A673 (cell line): ENCODE results near the gene TNRC6C. TPM values are rescaled to one million over a fixed set of nuclear protein-coding genes. Genes with fewer than 3 reads are reported as not detected.
A peak's percentile ranks its signal among the peaks of the same experiment; 100 is the strongest.

Experiments
- BruUV-seq: library from RNA; stranded (reverse); fragments of 400-500 nt; replicated peaks from 2 replicates; lab custom pipeline; 2021; lab: Mats Ljungman, UMichigan
- CTCF ChIA-PET: fragments of 300-600 bp; sonication (Branson Sonifier 250); formaldehyde crosslinking; loops from one replicate; lab custom pipeline; 2022; ENCODE audit warnings: antibody characterized with exemption; lab: Charles Lee
- POLR2A ChIA-PET: fragments of 300-600 bp; sonication (Branson Sonifier 250); formaldehyde crosslinking; loops from one replicate; lab custom pipeline; 2022; ENCODE audit warnings: antibody characterized with exemption; ENCODE audit not compliant: low non-redundant PET; lab: Charles Lee
- DNase-seq: peaks from one replicate; pipeline ENCODE4 v3.0.0-alpha.2; 2015; ENCODE audit warnings: low spot score
- H3K27ac ChIP-seq: fragments of 200-600 bp; sonication (generic); 2 replicates; pipeline ENCODE4 v1.5.1; 2016; ENCODE audit warnings: mixed run types, low read depth, mild to moderate bottlenecking, mixed read lengths, antibody characterized with exemption, low read length; ENCODE audit not compliant: poor library complexity, severe bottlenecking
- H3K27me3 ChIP-seq: fragments of 200-600 bp; sonication (generic); replicated peaks from 2 replicates; pipeline ENCODE4 v1.6.1; 2017; ENCODE audit warnings: mixed run types, low read depth, mild to moderate bottlenecking, mixed read lengths, antibody characterized with exemption, low read length; ENCODE audit not compliant: insufficient read depth, poor library complexity
- H3K36me3 ChIP-seq: fragments of 200-600 bp; sonication (generic); 2 replicates; pipeline ENCODE4 v1.6.1; 2016; ENCODE audit warnings: mixed run types, mild to moderate bottlenecking, mixed read lengths, antibody characterized with exemption, low read length; ENCODE audit not compliant: insufficient read depth, poor library complexity, severe bottlenecking
- H3K4me1 ChIP-seq: fragments of 200-600 bp; sonication (generic); 2 replicates; pipeline ENCODE4 v1.6.1; 2017; ENCODE audit warnings: mixed run types, mild to moderate bottlenecking, mixed read lengths, antibody characterized with exemption, low read length; ENCODE audit not compliant: insufficient read depth, poor library complexity, severe bottlenecking
- H3K4me3 ChIP-seq: fragments of 200-600 bp; sonication (generic); 2 replicates; pipeline ENCODE4 v1.5.1; 2016; ENCODE audit warnings: low read depth, mixed run types, mild to moderate bottlenecking, mixed read lengths, low read length; ENCODE audit not compliant: poor library complexity, severe bottlenecking
- H3K9me3 ChIP-seq: fragments of 200-600 bp; sonication (generic); 2 replicates; pipeline ENCODE4 v1.6.1; 2016; ENCODE audit warnings: mixed run types, low read depth, mild to moderate bottlenecking, mixed read lengths, antibody characterized with exemption, low read length; ENCODE audit not compliant: poor library complexity, severe bottlenecking
- CTCF ChIP-seq: fragments of 300-800, 200-600 bp; sonication (generic); conservative IDR thresholded peaks from 2 replicates; pipeline ENCODE4 v1.5.1; 2017; ENCODE audit warnings: low read depth, mild to moderate bottlenecking, antibody characterized with exemption, low read length, moderate library complexity, mixed read lengths
- EZH2 ChIP-seq: fragments of 200-600 bp; sonication (generic); IDR thresholded peaks from 2 replicates; pipeline ENCODE4 v1.6.1; 2017; ENCODE audit warnings: borderline replicate concordance, low read depth, mild to moderate bottlenecking, mixed read lengths, antibody characterized with exemption, low read length; ENCODE audit not compliant: poor library complexity, severe bottlenecking
- intact Hi-C: fragments of 100-400 bp; cut with micrococcal nuclease; formaldehyde crosslinking; loops from one replicate; pipeline ENCODE4 v1.10.0; 2022; ENCODE audit not compliant: unreplicated experiment
- total RNA-seq: library from RNA; stranded (reverse); gene quantifications from 2 replicates; pipeline ENCODE4 v1.2.3, GENCODE V29; 2021

The TNRC6C gene
- total RNA-seq, 1 experiment from 2014 or later: 26.7 TPM

GRCh38 chr17:78041386-78042179 lies 83.1 kb downstream of the TNRC6C start:
- CTCF ChIA-PET: interaction anchor here (0.6 to 1.8 kb wide), 6 partner anchors 18 to 612 kb away, joined by 3 to 6 read pairs (median 4); no protein-coding TSS in a partner anchor
- Histone ChIP-seq H3K36me3 (no peaks in the 10 kb centered on the region), H3K4me1 (peaks cover 21% of the 10 kb centered on the region), H3K4me3 (peak overlapping the region; percentile 61), H3K27me3 (no peaks in the 10 kb centered on the region), H3K27ac (peak overlapping the region; percentile 93), H3K9me3 (no peaks in the 10 kb centered on the region)
- POLR2A ChIA-PET: no interaction called here
- intact Hi-C loops: no loop called here
- TF ChIP-seq EZH2 (no peak), CTCF (no peak)
- DNase-seq: peak; percentile 36
- BruUV-seq: TSS peak; percentile 56

- no peak for DNase-seq
- POLR2A ChIA-PET: no interaction called here
- no peaks in the 10 kb centered on the region for H3K27me3 ChIP-seq
- intact Hi-C loops: no loop called here
- CTCF ChIA-PET: interaction anchor here (0.6 to 0.7 kb wide), 2 partner anchors 11 to 414 kb away, joined by 3 to 4 read pairs; no protein-coding TSS in a partner anchor
- H3K4me1 ChIP-seq: peaks cover 21% of the 10 kb centered on the region
- no peak overlapping the region for H3K4me3 ChIP-seq
- no peaks in the 10 kb centered on the region for H3K9me3 ChIP-seq
- no peak for TF ChIP-seq CTCF
- TF ChIP-seq EZH2: no peak
- no TSS peak for BruUV-seq
- no peaks in the 10 kb centered on the region for H3K36me3 ChIP-seq
- no peak overlapping the region for H3K27ac ChIP-seq
Measured at GRCh38 chr17:78042542-78042941, 84.0 kb downstream of the TNRC6C start.

GRCh38 chr17:78043031-78043430 lies 84.5 kb downstream of the TNRC6C start:
- POLR2A ChIA-PET: no interaction called here
- intact Hi-C loops: no loop called here
- BruUV-seq: no TSS peak
- no peak overlapping the region for H3K4me3 ChIP-seq
- H3K36me3 ChIP-seq: no peaks in the 10 kb centered on the region
- peaks cover 24% of the 10 kb centered on the region for H3K4me1 ChIP-seq
- CTCF ChIA-PET: interaction anchor here (0.7 kb wide), 1 partner anchor 12 kb away, joined by 4 read pairs; no protein-coding TSS in a partner anchor
- no peaks in the 10 kb centered on the region for H3K27me3 ChIP-seq
- TF ChIP-seq EZH2: no peak
- H3K27ac ChIP-seq: no peak overlapping the region
- DNase-seq: no peak
- H3K9me3 ChIP-seq: no peaks in the 10 kb centered on the region
